ENCODE data around the gene ATP5ME. TPM values are rescaled to one million over a fixed set of nuclear protein-coding genes. Genes with fewer than 3 reads are reported as not detected.

The ATP5ME gene
- 350 to 456 TPM (median 373 TPM) in 5 replicates for total RNA-seq (2022; extraction: Qiagen RNA extraction; ENCODE audit: low read depth)

GRCh38 chr4:674172-675035 is at the start of gene ATP5ME, which contains the start of gene MYL5:
Gene ATP5ME, minus strand, starts transcription at chr4:674276. Its CDS starts 29 bp downstream, at chr4:674247.
Gene MYL5, plus strand, starts transcription at chr4:674542. Its CDS starts 3,485 bp downstream, at chr4:678027.

GRCh38 chr4:705278-706082 is 31.4 kb upstream of the ATP5ME start, which contains the start of gene PCGF3:
Gene PCGF3, plus strand, starts transcription at chr4:705832. Its CDS starts 27,849 bp downstream, at chr4:733681.

GRCh38 chr4:688854-689681 is 15.0 kb upstream of the ATP5ME start, which contains the start of gene SLC49A3:
Gene SLC49A3, minus strand, starts transcription at chr4:689151. Its CDS starts 24 bp downstream, at chr4:689127.

GRCh38 chr4:624705-625590 is 49.1 kb downstream of the ATP5ME start, which contains the start of gene PDE6B:
Gene PDE6B, plus strand, starts transcription at chr4:625573. Its CDS starts 54 bp downstream, at chr4:625627.

Other genes starting within 250 kb of the ATP5ME start
- 11.7 to 18.8 TPM (median 16.4 TPM) in 5 replicates for gene ZNF721, start 175.1 kb downstream of the ATP5ME start, total RNA-seq (2022; extraction: Qiagen RNA extraction; ENCODE audit: low read depth)
- 22.9 to 28.6 TPM (median 26.0 TPM) in 5 replicates for gene PIGG, start 175.1 kb downstream of the ATP5ME start, total RNA-seq (2022; extraction: Qiagen RNA extraction; ENCODE audit: low read depth)
- not detected in 5 replicates for gene TMEM271, start 98.0 kb downstream of the ATP5ME start, total RNA-seq (2022; extraction: Qiagen RNA extraction; ENCODE audit: low read depth)
- gene PDE6B, start 48.7 kb downstream of the ATP5ME start, total RNA-seq (2022; extraction: Qiagen RNA extraction; ENCODE audit: low read depth) = not detected in 5 replicates
- gene MYL5, start 266 bp upstream of the ATP5ME start, total RNA-seq (2022; extraction: Qiagen RNA extraction; ENCODE audit: low read depth) = 7.6 to 12.9 TPM (median 10.1 TPM) in 5 replicates
- 0.09 to 0.29 TPM (median 0.14 TPM) in 4 of 5 replicates, not detected in the other for gene SLC49A3, start 14.9 kb upstream of the ATP5ME start, total RNA-seq (2022; extraction: Qiagen RNA extraction; ENCODE audit: low read depth)
- 17.8 to 22.8 TPM (median 20.2 TPM) in 5 replicates for gene PCGF3, start 31.6 kb upstream of the ATP5ME start, total RNA-seq (2022; extraction: Qiagen RNA extraction; ENCODE audit: low read depth)
- gene CPLX1, start 151.9 kb upstream of the ATP5ME start, total RNA-seq (2022; extraction: Qiagen RNA extraction; ENCODE audit: low read depth) = 0.24 to 0.68 TPM (median 0.55 TPM) in 5 replicates